ENCODE measurements around the gene OSBP2.
"Not testable (repeated sequence)": the region's sequence is repeated elsewhere in the genome, so short reads cannot be mapped to it uniquely, and the experiment has no call there.

OSBP2 gene

GRCh38 chr22:30704978-30705377 is 10.3 kb downstream of the OSBP2 start:
- no peaks in the 10 kb centered on the region for H3K4me1 ChIP-seq (ENCODE audit: insufficient read depth, poor library complexity, severe bottlenecking)

GRCh38 chr22:30705710-30706651 is 11.3 kb downstream of the OSBP2 start:
- no peak overlapping the region for H3K27ac ChIP-seq (ENCODE audit: poor library complexity, severe bottlenecking)
- H3K9me3 ChIP-seq (ENCODE audit: severe bottlenecking), result no peaks in the 10 kb centered on the region
- H3K27me3 ChIP-seq (ENCODE audit: insufficient read depth, poor library complexity, severe bottlenecking), result no peaks in the 10 kb centered on the region
- no peaks in the 10 kb centered on the region for H3K36me3 ChIP-seq (ENCODE audit: low read depth)
- no peaks in the 10 kb centered on the region for H3K4me1 ChIP-seq (ENCODE audit: insufficient read depth, poor library complexity, severe bottlenecking)
- no peak for DNase-seq (ENCODE audit: low spot score)
- ATAC-seq (ENCODE audit: low read depth), result no peak
- TF ChIP-seq, protein P1, sequence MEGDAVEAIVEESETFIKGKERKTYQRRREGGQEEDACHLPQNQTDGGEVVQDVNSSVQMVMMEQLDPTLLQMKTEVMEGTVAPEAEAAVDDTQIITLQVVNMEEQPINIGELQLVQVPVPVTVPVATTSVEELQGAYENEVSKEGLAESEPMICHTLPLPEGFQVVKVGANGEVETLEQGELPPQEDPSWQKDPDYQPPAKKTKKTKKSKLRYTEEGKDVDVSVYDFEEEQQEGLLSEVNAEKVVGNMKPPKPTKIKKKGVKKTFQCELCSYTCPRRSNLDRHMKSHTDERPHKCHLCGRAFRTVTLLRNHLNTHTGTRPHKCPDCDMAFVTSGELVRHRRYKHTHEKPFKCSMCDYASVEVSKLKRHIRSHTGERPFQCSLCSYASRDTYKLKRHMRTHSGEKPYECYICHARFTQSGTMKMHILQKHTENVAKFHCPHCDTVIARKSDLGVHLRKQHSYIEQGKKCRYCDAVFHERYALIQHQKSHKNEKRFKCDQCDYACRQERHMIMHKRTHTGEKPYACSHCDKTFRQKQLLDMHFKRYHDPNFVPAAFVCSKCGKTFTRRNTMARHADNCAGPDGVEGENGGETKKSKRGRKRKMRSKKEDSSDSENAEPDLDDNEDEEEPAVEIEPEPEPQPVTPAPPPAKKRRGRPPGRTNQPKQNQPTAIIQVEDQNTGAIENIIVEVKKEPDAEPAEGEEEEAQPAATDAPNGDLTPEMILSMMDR (IDR thresholded peaks at IDR 0.05; ENCODE audit: poor library complexity, severe bottlenecking), result no peak
- no peak overlapping the region for H3K4me3 ChIP-seq (ENCODE audit: severe bottlenecking)

More at GRCh38 chr22:30704978-30705377, 10.3 kb downstream of the OSBP2 start:
- no peaks in the 10 kb centered on the region for H3K27me3 ChIP-seq (ENCODE audit: insufficient read depth, poor library complexity, severe bottlenecking)
- no peaks in the 10 kb centered on the region for H3K36me3 ChIP-seq (ENCODE audit: low read depth)
- no peak for ATAC-seq (ENCODE audit: low read depth)
- TF ChIP-seq, protein P1 (IDR thresholded peaks at IDR 0.05; ENCODE audit: poor library complexity, severe bottlenecking), result no peak
- no peak overlapping the region for H3K27ac ChIP-seq (ENCODE audit: poor library complexity, severe bottlenecking)
- H3K4me3 ChIP-seq (ENCODE audit: severe bottlenecking), result no peak overlapping the region
- DNase-seq (ENCODE audit: low spot score), result no peak
- H3K9me3 ChIP-seq (ENCODE audit: severe bottlenecking), result no peaks in the 10 kb centered on the region

DNA sequence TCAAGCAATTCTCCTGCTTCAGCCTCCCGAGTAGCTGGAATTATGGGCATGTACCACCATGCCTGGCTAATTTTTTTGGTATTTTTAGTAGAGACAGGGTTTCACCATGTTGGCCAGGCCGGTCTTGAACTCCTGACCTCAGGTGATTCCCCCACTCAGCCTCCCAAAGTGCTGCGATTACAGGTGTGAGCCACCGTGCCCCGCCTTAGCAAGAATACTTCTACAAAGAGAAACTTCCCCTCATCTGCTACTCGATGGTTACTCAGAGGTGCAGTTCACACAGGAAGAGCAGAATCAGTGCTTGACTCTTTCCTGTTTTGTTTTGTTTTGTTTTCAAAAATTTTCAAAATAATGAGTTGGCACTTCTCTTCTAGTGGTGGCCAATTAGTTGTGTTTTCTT is 15.3 kb downstream of the OSBP2 start:
- not testable (repeated sequence) for H3K4me3 ChIP-seq (ENCODE audit: severe bottlenecking); H3K27ac ChIP-seq (ENCODE audit: poor library complexity, severe bottlenecking); H3K27me3 ChIP-seq (ENCODE audit: insufficient read depth, poor library complexity, severe bottlenecking); H3K4me1 ChIP-seq (ENCODE audit: insufficient read depth, poor library complexity, severe bottlenecking); H3K36me3 ChIP-seq (ENCODE audit: low read depth); ATAC-seq (ENCODE audit: low read depth); H3K9me3 ChIP-seq (ENCODE audit: severe bottlenecking); DNase-seq (ENCODE audit: low spot score)

- H3K27me3 ChIP-seq (ENCODE audit: insufficient read depth, poor library complexity, severe bottlenecking), result no peaks in the 10 kb centered on the region
- TF ChIP-seq, protein P1 (IDR thresholded peaks at IDR 0.05; ENCODE audit: poor library complexity, severe bottlenecking), result no peak
- no peak for DNase-seq (ENCODE audit: low spot score)
- ATAC-seq (ENCODE audit: low read depth), result no peak
- H3K4me1 ChIP-seq (ENCODE audit: insufficient read depth, poor library complexity, severe bottlenecking), result peaks cover 6% of the 10 kb centered on the region
- H3K36me3 ChIP-seq (ENCODE audit: low read depth), result no peaks in the 10 kb centered on the region
- H3K9me3 ChIP-seq (ENCODE audit: severe bottlenecking), result no peaks in the 10 kb centered on the region
- no peak overlapping the region for H3K27ac ChIP-seq (ENCODE audit: poor library complexity, severe bottlenecking)
- no peak overlapping the region for H3K4me3 ChIP-seq (ENCODE audit: severe bottlenecking)
Observed at GRCh38 chr22:30712094-30712493, 17.4 kb downstream of the OSBP2 start.

DNA sequence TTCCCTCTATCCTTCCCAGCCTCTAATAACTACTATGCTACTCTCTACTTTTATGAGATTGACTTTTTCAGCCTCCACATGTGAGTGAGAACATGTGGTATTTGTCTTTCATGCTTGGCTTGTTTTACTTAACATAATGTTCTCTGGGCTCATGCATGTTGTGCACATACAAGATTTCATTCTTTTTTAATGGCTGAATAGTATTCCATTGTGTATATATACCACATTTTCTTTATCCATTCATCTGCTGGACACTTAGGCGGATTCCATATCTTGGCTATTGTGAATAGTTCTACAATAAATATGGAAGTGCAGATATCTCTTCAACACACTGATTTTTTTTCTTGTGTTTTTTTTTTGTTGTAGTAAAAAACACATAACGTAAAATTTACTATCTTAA is 19.4 kb downstream of the OSBP2 start:
- no peak for DNase-seq (ENCODE audit: low spot score)
- Histone ChIP-seq H3K4me3 (ENCODE audit: severe bottlenecking) (no peak overlapping the region), H3K4me1 (ENCODE audit: insufficient read depth, poor library complexity, severe bottlenecking) (peaks cover 17% of the 10 kb centered on the region), H3K27ac (ENCODE audit: poor library complexity, severe bottlenecking) (no peak overlapping the region), H3K36me3 (ENCODE audit: low read depth) (no peaks in the 10 kb centered on the region), H3K27me3 (ENCODE audit: insufficient read depth, poor library complexity, severe bottlenecking) (no peaks in the 10 kb centered on the region), H3K9me3 (ENCODE audit: severe bottlenecking) (no peaks in the 10 kb centered on the region)
- TF ChIP-seq, protein P1 (IDR thresholded peaks at IDR 0.05; ENCODE audit: poor library complexity, severe bottlenecking), result no peak
- no peak for ATAC-seq (ENCODE audit: low read depth)
